ENCODE measurements around the gene KRT71.

The KRT71 gene

DNA sequence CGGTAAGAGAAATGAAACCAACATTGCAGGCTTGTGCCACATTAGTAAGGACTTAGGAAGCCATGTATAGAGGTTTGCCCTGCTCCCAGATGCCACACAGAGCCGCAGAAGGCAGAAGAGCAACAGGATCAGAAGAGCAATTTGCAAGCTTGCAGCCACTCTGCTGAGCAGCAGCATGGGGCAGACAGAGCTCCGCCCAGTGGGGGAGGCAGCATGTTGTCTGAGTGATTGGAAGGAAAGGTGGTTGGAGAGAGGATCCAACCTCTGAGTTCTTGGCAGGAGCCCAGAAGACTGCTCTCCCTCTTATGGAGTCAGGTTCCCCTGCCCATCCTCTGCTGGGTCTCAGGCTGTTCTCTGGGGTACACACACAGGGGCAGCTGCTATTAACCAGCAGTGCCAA, 57.6 kb downstream of the KRT71 start:
- ATAC-seq (no peak), DNase-seq (no peak)
- peaks cover 20% of the 10 kb centered on the region for H3K27me3 Mint-ChIP-seq
- H3K36me3 Mint-ChIP-seq (ENCODE audit: low read depth): no peaks in the 10 kb centered on the region
- H3K4me1 Mint-ChIP-seq: no peaks in the 10 kb centered on the region
- H3K9me3 Mint-ChIP-seq: no peaks in the 10 kb centered on the region
- H3K27ac Mint-ChIP-seq: no peak overlapping the region
- no peak overlapping the region for H3K4me3 Mint-ChIP-seq

DNA sequence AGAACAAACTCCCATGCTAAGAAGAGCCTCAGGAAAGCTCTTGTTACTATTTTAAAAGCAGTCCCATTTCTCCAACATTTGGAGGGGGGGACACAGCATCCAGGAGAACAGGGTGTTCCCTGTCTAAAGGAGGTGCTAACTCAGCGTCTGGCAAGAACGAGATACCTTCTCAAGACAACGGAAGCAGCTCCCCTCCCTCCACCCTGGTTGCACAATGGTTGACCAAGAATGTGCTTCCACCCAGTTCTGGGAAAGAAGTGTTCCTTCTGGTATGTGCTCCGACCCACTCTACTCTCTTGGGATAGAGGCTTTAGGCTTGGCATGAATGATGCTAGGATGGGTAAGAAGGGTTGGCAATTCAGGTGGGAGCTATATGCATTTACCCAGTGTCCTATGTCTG, 58.4 kb downstream of the KRT71 start:
- no peak overlapping the region for H3K27ac Mint-ChIP-seq
- no peak for DNase-seq
- H3K27me3 Mint-ChIP-seq: peaks cover 20% of the 10 kb centered on the region
- H3K4me3 Mint-ChIP-seq: no peak overlapping the region
- no peaks in the 10 kb centered on the region for H3K4me1 Mint-ChIP-seq
- H3K9me3 Mint-ChIP-seq: no peaks in the 10 kb centered on the region
- ATAC-seq: no peak
- no peaks in the 10 kb centered on the region for H3K36me3 Mint-ChIP-seq (ENCODE audit: low read depth)

DNA sequence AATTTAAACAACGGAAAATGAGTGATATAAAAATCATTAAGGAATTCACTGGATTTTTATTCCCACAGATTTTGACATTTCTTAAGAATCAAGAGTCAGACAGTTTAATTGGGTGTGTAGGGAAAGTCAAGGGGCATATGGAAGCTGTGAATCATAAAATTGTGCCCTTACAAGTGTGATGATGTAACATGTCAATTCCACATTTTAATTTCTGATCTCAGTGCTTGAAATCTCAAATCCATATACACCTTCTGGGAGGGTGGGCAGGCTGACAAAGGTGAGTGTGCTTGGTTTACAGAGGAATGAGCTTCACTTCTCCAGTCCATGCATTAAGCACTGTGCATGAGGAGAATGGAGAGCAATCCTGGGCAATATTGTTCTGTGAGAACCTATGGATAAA, 58.8 kb downstream of the KRT71 start:
- DNase-seq: no peak
- no peaks in the 10 kb centered on the region for H3K36me3 Mint-ChIP-seq (ENCODE audit: low read depth)
- no peaks in the 10 kb centered on the region for H3K9me3 Mint-ChIP-seq
- peaks cover 20% of the 10 kb centered on the region for H3K27me3 Mint-ChIP-seq
- H3K4me1 Mint-ChIP-seq: no peaks in the 10 kb centered on the region
- H3K27ac Mint-ChIP-seq: no peak overlapping the region
- ATAC-seq: no peak
- no peak overlapping the region for H3K4me3 Mint-ChIP-seq
